Lung (tissue), 12 donors: ENCODE results near the gene TTC21B. TPM values are rescaled to one million over a fixed set of nuclear protein-coding genes. Genes with fewer than 3 reads are reported as not detected.

ENCODE experiments used
- ATAC-seq: fragments of 200-7000 bp; cut with Tn5 transposase; one replicate; pipeline ENCODE4 v1.9.1; 2020; ENCODE audit warnings: moderate number of reproducible peaks; ENCODE audit not compliant: insufficient read depth, low FRiP score
- DNase-seq, 3 donors: peaks; one replicate each; pipeline ENCODE4 v3.0.0-alpha.2; 2013 to 2017
- H3K27ac ChIP-seq, 2 donors: one replicate each; pipeline ENCODE4 v1.5.1; 2013; ENCODE audit warnings: mild to moderate bottlenecking in 2 of 2, moderate library complexity in 2 of 2, control low read depth in 1 of 2, inconsistent platforms in 1 of 2, low read depth in 1 of 2, low read length in 1 of 2
- H3K27me3 ChIP-seq, 3 donors: one replicate each; pipeline ENCODE4 v1.5.1; 2013; ENCODE audit warnings: low read length in 2 of 3; ENCODE audit not compliant: control insufficient read depth in 3 of 3, insufficient read depth in 3 of 3
- H3K36me3 ChIP-seq, 4 donors: one replicate each; pipeline ENCODE4 v1.5.1; 2013; ENCODE audit warnings: low read length in 4 of 4, mild to moderate bottlenecking in 1 of 4, moderate library complexity in 1 of 4; ENCODE audit not compliant: control insufficient read depth in 4 of 4, insufficient read depth in 4 of 4
- H3K4me1 ChIP-seq, 5 donors: one replicate each; pipeline ENCODE4 v1.5.1; 2013; ENCODE audit warnings: low read length in 5 of 5, mild to moderate bottlenecking in 2 of 5, moderate library complexity in 1 of 5; ENCODE audit not compliant: control insufficient read depth in 5 of 5, insufficient read depth in 5 of 5
- H3K4me3 ChIP-seq: one replicate; pipeline ENCODE4 v1.5.1; 2013; ENCODE audit warnings: mild to moderate bottlenecking, control low read depth, moderate library complexity
- H3K9ac ChIP-seq, 2 donors: one replicate each; pipeline ENCODE4 v1.5.1; 2013; ENCODE audit warnings: low read length in 2 of 2, control low read depth in 1 of 2; ENCODE audit not compliant: insufficient read depth in 1 of 2
- H3K9me3 ChIP-seq, 4 donors: one replicate each; pipeline ENCODE4 v1.5.1; 2013; ENCODE audit warnings: low read length in 3 of 4, mild to moderate bottlenecking in 1 of 4, moderate library complexity in 1 of 4; ENCODE audit not compliant: control insufficient read depth in 4 of 4, insufficient read depth in 3 of 4
- WGBS, 2 donors: extraction: QIAGEN DNeasy Blood & Tissue Kit; methylation state at CpG; one replicate each; pipeline ENCODE4 v1.1.7; 2013; 5-methylcytosine and 5-hydroxymethylcytosine counted together
- polyA plus RNA-seq, 2 donors: library from polyadenylated mRNA; stranded (reverse); fragments of 200-250 nt; gene quantifications; one replicate each; pipeline ENCODE4 v1.2.1, GENCODE V29; 2013
- total RNA-seq, 2 donors: library from RNA; depleted of rRNA in 1 of 2; stranded (reverse); fragments of >200 nt in 1 of 2; gene quantifications; one replicate each; pipeline ENCODE4 v1.2.1, GENCODE V29; 2014 to 2021
- TF ChIP-seq, protein P1 (sequence below): IDR thresholded peaks from 2 replicates; pipeline ENCODE4 v1.5.1; 2012; ENCODE audit warnings: mild to moderate bottlenecking; ENCODE audit errors: control extremely low read depth, extremely low read depth
- donor health status: control.
- donor health status: control.
- donor health status: Bipolar disorder and iron deficiency.
- donor health status: healthy.
- donor health status: DM: yes; HTN: yes; CAD: no.

Gene TTC21B
- total and polyA plus RNA-seq, 4 donors, result 5.0 to 146 (median 15.0) TPM

GRCh38 chr2:165876269-165876668 is 77.3 kb downstream of the TTC21B start:
- no peak overlapping the region for H3K4me3 ChIP-seq
- no peaks in the 10 kb centered on the region for H3K9me3 ChIP-seq
- no peaks in the 10 kb centered on the region for H3K27me3 ChIP-seq
- WGBS, 2 donors, result 94 to 96% methylated on average over 1 of the region's 1 CpG
- H3K9ac ChIP-seq, result no peak overlapping the region
- no peaks in the 10 kb centered on the region for H3K4me1 ChIP-seq
- H3K36me3 ChIP-seq, result peaks cover 4 to 40% (median 13%) of the 10 kb centered on the region in 4 donors
- no peak overlapping the region for H3K27ac ChIP-seq
- TF ChIP-seq, protein P1, sequence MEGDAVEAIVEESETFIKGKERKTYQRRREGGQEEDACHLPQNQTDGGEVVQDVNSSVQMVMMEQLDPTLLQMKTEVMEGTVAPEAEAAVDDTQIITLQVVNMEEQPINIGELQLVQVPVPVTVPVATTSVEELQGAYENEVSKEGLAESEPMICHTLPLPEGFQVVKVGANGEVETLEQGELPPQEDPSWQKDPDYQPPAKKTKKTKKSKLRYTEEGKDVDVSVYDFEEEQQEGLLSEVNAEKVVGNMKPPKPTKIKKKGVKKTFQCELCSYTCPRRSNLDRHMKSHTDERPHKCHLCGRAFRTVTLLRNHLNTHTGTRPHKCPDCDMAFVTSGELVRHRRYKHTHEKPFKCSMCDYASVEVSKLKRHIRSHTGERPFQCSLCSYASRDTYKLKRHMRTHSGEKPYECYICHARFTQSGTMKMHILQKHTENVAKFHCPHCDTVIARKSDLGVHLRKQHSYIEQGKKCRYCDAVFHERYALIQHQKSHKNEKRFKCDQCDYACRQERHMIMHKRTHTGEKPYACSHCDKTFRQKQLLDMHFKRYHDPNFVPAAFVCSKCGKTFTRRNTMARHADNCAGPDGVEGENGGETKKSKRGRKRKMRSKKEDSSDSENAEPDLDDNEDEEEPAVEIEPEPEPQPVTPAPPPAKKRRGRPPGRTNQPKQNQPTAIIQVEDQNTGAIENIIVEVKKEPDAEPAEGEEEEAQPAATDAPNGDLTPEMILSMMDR, result no peak
- ATAC-seq (no peak), DNase-seq (no peak)

DNA sequence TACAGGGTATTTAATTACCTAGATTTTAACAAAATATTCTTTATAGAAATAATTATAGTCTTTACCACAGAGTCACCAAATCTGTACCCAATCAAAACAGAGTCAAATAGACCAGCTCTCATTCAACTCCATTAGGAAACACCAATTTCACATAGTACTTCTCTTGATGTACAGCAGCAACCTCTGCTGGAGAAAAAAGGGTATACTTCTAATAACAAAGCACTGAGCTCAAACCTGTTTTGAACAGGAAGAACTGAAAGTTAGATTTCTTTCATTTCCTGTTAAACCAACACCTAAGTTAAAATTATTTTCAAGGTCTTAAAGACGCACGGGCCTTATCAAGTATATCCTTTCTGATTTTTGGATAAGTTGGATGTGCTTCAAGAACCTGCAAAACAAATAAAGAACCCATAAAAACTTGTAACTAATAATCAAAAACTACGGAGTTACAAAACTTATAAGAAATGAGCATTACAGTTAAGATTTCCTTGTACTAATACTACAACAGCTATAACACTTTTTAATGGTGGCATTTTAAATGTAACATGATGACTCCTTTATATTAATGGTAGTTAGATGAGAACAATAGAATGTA is 79.0 kb downstream of the TTC21B start:
- DNase-seq (peak in 2 of 3 donors; percentile 77 to 79), ATAC-seq (peak; percentile 85)
- Histone ChIP-seq H3K27ac (no peak overlapping the region), H3K27me3 (no peaks in the 10 kb centered on the region), H3K9me3 (no peaks in the 10 kb centered on the region), H3K4me3 (no peak overlapping the region), H3K4me1 (no peaks in the 10 kb centered on the region), H3K9ac (no peak overlapping the region), H3K36me3 (peaks cover 4 to 29% (median 9%) of the 10 kb centered on the region in 4 donors)
- WGBS, 2 donors, result 32 to 36% methylated on average over 3 of the region's 3 CpGs
- TF ChIP-seq, protein P1, result peak; percentile 60

DNA sequence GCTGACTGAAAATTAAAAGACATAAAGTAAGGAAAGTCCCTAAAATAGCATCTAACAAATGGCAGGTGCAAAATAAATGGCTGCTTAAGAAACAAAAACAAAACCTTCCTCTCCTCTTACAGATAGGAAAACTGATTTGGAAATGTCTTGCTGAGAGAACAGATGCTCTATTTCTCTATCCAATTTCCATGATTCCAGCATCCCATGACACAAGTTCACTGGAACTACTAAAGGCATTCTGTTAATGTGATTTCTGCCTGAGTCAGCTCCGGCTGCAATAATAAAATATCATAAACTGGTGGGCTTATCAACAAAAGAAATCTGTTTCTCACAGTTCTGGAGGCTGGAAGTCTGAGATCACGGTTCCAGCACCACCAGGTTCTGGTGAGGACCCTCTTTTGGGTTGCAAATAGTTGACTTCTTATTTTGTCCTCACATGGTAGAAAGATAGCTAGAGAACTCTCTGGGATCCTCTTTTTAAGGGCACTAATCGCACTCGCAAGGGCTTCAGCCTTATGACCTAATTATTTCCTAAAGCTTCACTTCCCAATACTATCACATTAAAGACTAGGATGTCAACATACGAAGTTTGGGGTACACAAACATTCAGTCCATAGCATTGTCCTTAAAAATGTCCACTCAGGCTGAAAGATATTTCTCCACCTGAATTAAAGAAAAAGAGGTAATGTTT is 81.3 kb downstream of the TTC21B start:
- no peaks in the 10 kb centered on the region for H3K9me3 ChIP-seq
- no peak for DNase-seq
- 95 to 97% methylated on average over 5 of the region's 5 CpGs for WGBS, 2 donors
- TF ChIP-seq, protein P1, result no peak
- H3K27ac ChIP-seq, result no peak overlapping the region
- no peak overlapping the region for H3K9ac ChIP-seq
- no peak for ATAC-seq
- no peaks in the 10 kb centered on the region for H3K27me3 ChIP-seq
- peaks cover 2 to 16% (median 11%) of the 10 kb centered on the region in 4 donors for H3K36me3 ChIP-seq
- no peak overlapping the region for H3K4me3 ChIP-seq
- H3K4me1 ChIP-seq, result no peaks in the 10 kb centered on the region
